Mammary epithelial cell (primary cell): ENCODE measurements around the gene CHGA.

Experiments used
- CTCF ChIP-seq, 2 donors: IDR thresholded peaks in 1 of 2; conservative IDR thresholded peaks in 1 of 2; 2 replicates each; pipeline ENCODE4 v1.5.1; 2011 to 2012; ENCODE audit warnings: inconsistent platforms in 2 of 2, low read length in 2 of 2, mild to moderate bottlenecking in 2 of 2, control low read depth in 1 of 2, low read depth in 1 of 2; ENCODE audit not compliant: insufficient read depth in 1 of 2; ENCODE audit errors: extremely low read depth in 1 of 2
- EZH2 ChIP-seq: IDR thresholded peaks from 2 replicates; pipeline ENCODE4 v1.6.1; 2012; ENCODE audit warnings: low read length, inconsistent platforms, borderline replicate concordance

GRCh38 chr14:92903359-92903758, 19.6 kb upstream of the CHGA start:
- TF ChIP-seq CTCF (conservative IDR thresholded peaks at IDR 0.05 in 1 of 2, IDR thresholded peaks at IDR 0.05 in 1 of 2; ENCODE audit: extremely low read depth in 1 of 2, insufficient read depth in 1 of 2, low read depth in 1 of 2, low read length in 2 of 2) (no peak), EZH2 (no peak)
